ENCODE results near the gene ICAM4. TPM values are rescaled to one million over a fixed set of nuclear protein-coding genes. Genes with fewer than 3 reads are reported as not detected.

The ICAM4 gene
- total and polyA plus RNA-seq, 2 donors (not counting 1 experiment from before 2014, with no cell fraction given) = 0.58 to 4.1 TPM

- Histone ChIP-seq H3K9me3 (ENCODE audit: control insufficient read depth, insufficient read depth, low read depth, low read length) (no peaks in the 10 kb centered on the region), H3K79me2 (ENCODE audit: control insufficient read depth, insufficient read depth, low read length) (no peaks in the 10 kb centered on the region), H3K27ac (ENCODE audit: insufficient read depth, low read length) (no peak overlapping the region), H3K9ac (ENCODE audit: insufficient read depth, low read length) (no peak overlapping the region), H3K27me3 (ENCODE audit: control insufficient read depth, insufficient read depth, low read length) (no peaks in the 10 kb centered on the region), H3K4me3 (replicated peaks in 1 of 4; ENCODE audit: control extremely low read depth in 1 of 4, insufficient read depth in 1 of 4, low read depth in 3 of 4, low read length in 4 of 4) (no peak overlapping the region), H3K4me1 (ENCODE audit: control insufficient read depth, extremely low read depth, insufficient read depth, low read length) (no peaks in the 10 kb centered on the region), H3K36me3 (ENCODE audit: control insufficient read depth, insufficient read depth, low read length) (peaks cover 18% of the 10 kb centered on the region), H3K4me2 (ENCODE audit: extremely low read depth, insufficient read depth, low read length) (no peak overlapping the region), H2AFZ (ENCODE audit: low read length) (no peak overlapping the region), H4K20me1 (ENCODE audit: control insufficient read depth, extremely low read depth, insufficient read depth, low read length) (no peaks in the 10 kb centered on the region)
- TF ChIP-seq, protein P1, sequence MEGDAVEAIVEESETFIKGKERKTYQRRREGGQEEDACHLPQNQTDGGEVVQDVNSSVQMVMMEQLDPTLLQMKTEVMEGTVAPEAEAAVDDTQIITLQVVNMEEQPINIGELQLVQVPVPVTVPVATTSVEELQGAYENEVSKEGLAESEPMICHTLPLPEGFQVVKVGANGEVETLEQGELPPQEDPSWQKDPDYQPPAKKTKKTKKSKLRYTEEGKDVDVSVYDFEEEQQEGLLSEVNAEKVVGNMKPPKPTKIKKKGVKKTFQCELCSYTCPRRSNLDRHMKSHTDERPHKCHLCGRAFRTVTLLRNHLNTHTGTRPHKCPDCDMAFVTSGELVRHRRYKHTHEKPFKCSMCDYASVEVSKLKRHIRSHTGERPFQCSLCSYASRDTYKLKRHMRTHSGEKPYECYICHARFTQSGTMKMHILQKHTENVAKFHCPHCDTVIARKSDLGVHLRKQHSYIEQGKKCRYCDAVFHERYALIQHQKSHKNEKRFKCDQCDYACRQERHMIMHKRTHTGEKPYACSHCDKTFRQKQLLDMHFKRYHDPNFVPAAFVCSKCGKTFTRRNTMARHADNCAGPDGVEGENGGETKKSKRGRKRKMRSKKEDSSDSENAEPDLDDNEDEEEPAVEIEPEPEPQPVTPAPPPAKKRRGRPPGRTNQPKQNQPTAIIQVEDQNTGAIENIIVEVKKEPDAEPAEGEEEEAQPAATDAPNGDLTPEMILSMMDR (conservative IDR thresholded peaks at IDR 0.05 in 1 of 2, IDR thresholded peaks at IDR 0.05 in 1 of 2; ENCODE audit: low read depth in 1 of 2, low read length in 2 of 2) = no peak
- no peak for TF ChIP-seq EZH2 (IDR thresholded peaks at IDR 0.05; ENCODE audit: low read length, missing control alignments)
- DNase-seq (ENCODE audit: low read depth in 2 of 2) = no peak
These were observed 29.7 kb downstream of the ICAM4 start for GRCh38 chr19:10316229-10317044.

DNA sequence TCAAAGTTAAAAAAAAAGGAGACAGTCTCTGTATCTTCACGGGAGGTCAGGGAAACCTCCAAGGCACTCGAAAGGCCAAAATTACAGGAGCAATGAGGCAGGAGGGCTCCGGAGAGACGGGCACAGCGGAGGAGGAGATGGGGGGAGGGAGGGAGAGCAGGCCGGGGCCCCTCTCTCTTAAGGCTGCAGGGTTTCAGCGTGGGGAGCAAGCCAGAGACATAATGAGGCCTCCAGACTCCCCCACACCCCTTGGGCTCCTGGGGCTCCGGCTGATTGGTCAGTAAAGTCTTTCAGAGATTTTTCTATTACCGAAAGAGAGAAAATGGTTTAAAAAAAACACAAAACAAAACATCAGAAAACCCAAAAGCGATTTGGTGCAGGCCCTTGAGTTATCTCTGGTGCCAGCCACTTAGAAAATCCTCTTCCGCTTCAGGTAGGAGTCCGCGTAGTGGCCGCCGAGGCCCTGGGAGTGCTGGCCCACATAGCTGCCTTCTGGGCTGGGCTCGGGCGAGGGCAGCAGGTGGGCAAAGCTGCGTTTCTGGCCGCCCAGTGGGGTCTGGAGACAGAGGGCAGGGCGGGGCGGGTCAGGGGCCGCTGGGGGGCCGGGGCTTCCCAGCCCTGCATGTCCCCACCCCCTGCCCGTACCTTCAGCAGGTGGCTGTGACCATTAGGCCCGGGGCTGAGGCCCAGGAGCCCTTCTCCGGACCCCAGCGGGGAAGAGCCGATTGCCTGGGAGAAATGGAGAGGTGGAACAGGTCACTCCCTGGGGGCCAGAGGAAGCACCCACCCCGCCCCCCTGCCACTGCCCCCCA, 30.5 kb downstream of the ICAM4 start:
- H3K27me3 ChIP-seq (ENCODE audit: control insufficient read depth, insufficient read depth, low read length) = no peaks in the 10 kb centered on the region
- H4K20me1 ChIP-seq (ENCODE audit: control insufficient read depth, extremely low read depth, insufficient read depth, low read length) = no peaks in the 10 kb centered on the region
- TF ChIP-seq EZH2 (IDR thresholded peaks at IDR 0.05; ENCODE audit: low read length, missing control alignments) = no peak
- TF ChIP-seq, protein P1 (conservative IDR thresholded peaks at IDR 0.05 in 1 of 2, IDR thresholded peaks at IDR 0.05 in 1 of 2; ENCODE audit: low read depth in 1 of 2, low read length in 2 of 2) = no peak
- DNase-seq (ENCODE audit: low read depth in 2 of 2) = no peak
- no peaks in the 10 kb centered on the region for H3K4me1 ChIP-seq (ENCODE audit: control insufficient read depth, extremely low read depth, insufficient read depth, low read length)
- H3K4me2 ChIP-seq (ENCODE audit: extremely low read depth, insufficient read depth, low read length) = no peak overlapping the region
- H3K4me3 ChIP-seq (replicated peaks in 1 of 4; ENCODE audit: control extremely low read depth in 1 of 4, insufficient read depth in 1 of 4, low read depth in 3 of 4, low read length in 4 of 4) = no peak overlapping the region
- H3K9me3 ChIP-seq (ENCODE audit: control insufficient read depth, insufficient read depth, low read depth, low read length) = no peaks in the 10 kb centered on the region
- no peak overlapping the region for H3K9ac ChIP-seq (ENCODE audit: insufficient read depth, low read length)
- no peaks in the 10 kb centered on the region for H3K79me2 ChIP-seq (ENCODE audit: control insufficient read depth, insufficient read depth, low read length)
- no peak overlapping the region for H3K27ac ChIP-seq (ENCODE audit: insufficient read depth, low read length)
- H2AFZ ChIP-seq (ENCODE audit: low read length) = no peak overlapping the region
- H3K36me3 ChIP-seq (ENCODE audit: control insufficient read depth, insufficient read depth, low read length) = peaks cover 22% of the 10 kb centered on the region

DNA sequence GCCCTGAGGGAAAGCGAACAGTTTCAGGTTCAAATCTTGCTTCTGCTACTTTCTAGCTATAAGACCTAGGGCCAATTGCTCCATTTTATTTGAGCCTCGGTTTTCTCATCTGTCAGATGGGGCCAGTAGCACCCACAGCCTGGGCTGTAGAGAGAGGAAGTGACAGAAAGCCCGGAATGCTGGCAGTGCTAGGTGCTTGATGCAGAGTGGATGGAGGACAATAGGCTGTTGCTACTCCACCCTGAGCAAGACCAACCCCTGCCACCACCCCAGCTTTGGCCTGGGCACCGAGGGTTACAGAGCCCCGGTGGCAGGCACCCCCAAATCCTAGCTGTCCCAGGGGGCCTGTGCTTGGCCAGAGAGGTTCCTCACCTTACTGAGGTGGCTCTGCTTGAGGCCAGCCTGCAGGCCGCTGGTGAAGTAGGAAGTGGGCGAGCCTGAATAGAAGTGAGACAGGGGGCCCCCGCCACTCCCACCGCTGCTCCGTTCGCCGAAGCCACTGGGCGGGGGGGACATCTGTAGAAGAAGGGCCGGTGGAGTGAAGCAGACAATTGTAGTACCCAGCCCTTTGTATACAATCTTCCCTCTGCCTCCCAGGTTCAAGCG, 31.2 kb downstream of the ICAM4 start:
- H3K4me1 ChIP-seq (ENCODE audit: control insufficient read depth, extremely low read depth, insufficient read depth, low read length) = no peaks in the 10 kb centered on the region
- H2AFZ ChIP-seq (ENCODE audit: low read length) = no peak overlapping the region
- H3K4me3 ChIP-seq (replicated peaks in 1 of 4; ENCODE audit: control extremely low read depth in 1 of 4, insufficient read depth in 1 of 4, low read depth in 3 of 4, low read length in 4 of 4) = no peak overlapping the region
- no peaks in the 10 kb centered on the region for H3K27me3 ChIP-seq (ENCODE audit: control insufficient read depth, insufficient read depth, low read length)
- TF ChIP-seq, protein P1 (conservative IDR thresholded peaks at IDR 0.05 in 1 of 2, IDR thresholded peaks at IDR 0.05 in 1 of 2; ENCODE audit: low read depth in 1 of 2, low read length in 2 of 2) = no peak
- TF ChIP-seq EZH2 (IDR thresholded peaks at IDR 0.05; ENCODE audit: low read length, missing control alignments) = no peak
- H3K79me2 ChIP-seq (ENCODE audit: control insufficient read depth, insufficient read depth, low read length) = no peaks in the 10 kb centered on the region
- peaks cover 24% of the 10 kb centered on the region for H3K36me3 ChIP-seq (ENCODE audit: control insufficient read depth, insufficient read depth, low read length)
- DNase-seq (ENCODE audit: low read depth in 2 of 2) = no peak
- no peaks in the 10 kb centered on the region for H4K20me1 ChIP-seq (ENCODE audit: control insufficient read depth, extremely low read depth, insufficient read depth, low read length)
- no peak overlapping the region for H3K4me2 ChIP-seq (ENCODE audit: extremely low read depth, insufficient read depth, low read length)
- H3K27ac ChIP-seq (ENCODE audit: insufficient read depth, low read length) = no peak overlapping the region
- H3K9ac ChIP-seq (ENCODE audit: insufficient read depth, low read length) = no peak overlapping the region
- H3K9me3 ChIP-seq (ENCODE audit: control insufficient read depth, insufficient read depth, low read depth, low read length) = no peaks in the 10 kb centered on the region
